GM23338 (cell line): ENCODE data around the gene CNPPD1. TPM values are rescaled to one million over a fixed set of nuclear protein-coding genes. Genes with fewer than 3 reads are reported as not detected.

ENCODE experiments used
- ATAC-seq: fragments of 200-7000 bp; cut with Tn5 transposase; 3 replicates; pipeline ENCODE4 v1.9.1; 2020
- DNase-seq: peaks from one replicate; pipeline ENCODE4 v3.0.0-alpha.2; 2015; ENCODE audit warnings: low spot score
- H2AFZ ChIP-seq: fragments of 200-600 bp; sonication (generic); 2 replicates; pipeline ENCODE4 v1.8.0; 2016; ENCODE audit warnings: antibody characterized with exemption, mild to moderate bottlenecking, moderate library complexity
- H3F3A ChIP-seq: fragments of 200-600 bp; sonication (generic); replicated peaks from 2 replicates; pipeline ENCODE4 v1.8.0; 2017; ENCODE audit warnings: antibody characterized with exemption, mixed run types, low read depth
- H3K27ac ChIP-seq: fragments of 200-600 bp; sonication (generic); 2 replicates; pipeline ENCODE4 v1.6.1; 2016; ENCODE audit warnings: low read depth
- H3K27me3 ChIP-seq: fragments of 200-600 bp; sonication (generic); 2 replicates; pipeline ENCODE4 v1.8.0; 2016; ENCODE audit warnings: mild to moderate bottlenecking, mixed run types, moderate library complexity; ENCODE audit not compliant: insufficient read depth
- H3K36me3 ChIP-seq: fragments of 200-600 bp; sonication (generic); 2 replicates; pipeline ENCODE4 v1.8.0; 2016; ENCODE audit warnings: mild to moderate bottlenecking; ENCODE audit not compliant: insufficient read depth
- H3K4me1 ChIP-seq: fragments of 200-600 bp; sonication (generic); 2 replicates; pipeline ENCODE4 v1.8.0; 2016; ENCODE audit warnings: mild to moderate bottlenecking, moderate library complexity; ENCODE audit not compliant: insufficient read depth
- H3K4me2 ChIP-seq: fragments of 200-600 bp; sonication (generic); 2 replicates; pipeline ENCODE4 v1.7.1; 2017; ENCODE audit warnings: mixed run types
- H3K4me3 ChIP-seq: fragments of 200-600 bp; sonication (generic); 2 replicates; pipeline ENCODE4 v1.6.1; 2016; ENCODE audit warnings: mixed run types
- H3K79me2 ChIP-seq: fragments of 200-600 bp; sonication (generic); replicated peaks from 2 replicates; pipeline ENCODE4 v1.8.0; 2017; ENCODE audit warnings: mild to moderate bottlenecking; ENCODE audit not compliant: insufficient read depth
- H3K9me2 ChIP-seq: fragments of 200-600 bp; sonication (generic); 2 replicates; pipeline ENCODE4 v1.8.0; 2017; ENCODE audit not compliant: insufficient read depth
- H4K20me1 ChIP-seq: fragments of 200-600 bp; sonication (generic); replicated peaks from 2 replicates; pipeline ENCODE4 v1.8.0; 2017; ENCODE audit warnings: mild to moderate bottlenecking; ENCODE audit not compliant: insufficient read depth
- H3K27ac Mint-ChIP-seq: 2 replicates; pipeline ENCODE4 v1.8.0; 2020; ENCODE audit warnings: inconsistent platforms, mild to moderate bottlenecking, moderate library complexity, mixed read lengths
- H3K27me3 Mint-ChIP-seq: 3 replicates; pipeline ENCODE4 v1.8.0; 2022; ENCODE audit warnings: low read depth, mild to moderate bottlenecking, moderate library complexity, mixed read lengths, inconsistent platforms; ENCODE audit not compliant: insufficient read depth, poor library complexity
- H3K36me3 Mint-ChIP-seq: 3 replicates; pipeline ENCODE4 v1.8.0; 2021; ENCODE audit warnings: low read depth, mild to moderate bottlenecking, inconsistent platforms, moderate library complexity, mixed read lengths
- H3K4me1 Mint-ChIP-seq: 3 replicates; pipeline ENCODE4 v1.8.0; 2020; ENCODE audit warnings: mild to moderate bottlenecking, inconsistent platforms, mixed read lengths
- H3K4me3 Mint-ChIP-seq: 3 replicates; pipeline ENCODE4 v1.8.0; 2021; ENCODE audit warnings: moderate library complexity, mild to moderate bottlenecking, inconsistent platforms, mixed read lengths
- H3K9me3 Mint-ChIP-seq: 3 replicates; pipeline ENCODE4 v1.8.0; 2020; ENCODE audit warnings: moderate library complexity, mild to moderate bottlenecking, inconsistent platforms, mixed read lengths
- CREB1 ChIP-seq: fragments of 250-450 bp; sonication (Bioruptor Pico); IDR thresholded peaks from 2 replicates; pipeline ENCODE4 v1.5.0; 2020; ENCODE audit warnings: low read depth, mild to moderate bottlenecking, moderate library complexity
- CTCF ChIP-seq, 2 experiments: fragments of 200-600 bp in 1 of 2; sonication (generic) in 1 of 2; conservative IDR thresholded peaks; 2 replicates each; pipeline versions ENCODE4 v1.5.1 to v1.6.1; 2016 to 2017; ENCODE audit warnings: antibody characterized with exemption in 2 of 2, low read depth in 2 of 2, mild to moderate bottlenecking in 2 of 2, moderate library complexity in 1 of 2
- EZH2 ChIP-seq: fragments of 200-600 bp; sonication (generic); IDR thresholded peaks from one replicate; pipeline ENCODE4 v1.8.0; 2017; ENCODE audit warnings: antibody characterized with exemption, mild to moderate bottlenecking, low read depth; ENCODE audit not compliant: unreplicated experiment
- EZH2phosphoT487 ChIP-seq: fragments of 200-600 bp; sonication (generic); IDR thresholded peaks from one replicate; pipeline ENCODE4 v1.8.1; 2018; ENCODE audit warnings: antibody characterized with exemption; ENCODE audit not compliant: unreplicated experiment
- JUNB ChIP-seq: IDR thresholded peaks from one replicate; pipeline ENCODE4 v1.6.1; 2016; ENCODE audit warnings: antibody characterized with exemption; ENCODE audit not compliant: unreplicated experiment
- NANOG ChIP-seq: IDR thresholded peaks from 2 replicates; pipeline ENCODE4 v1.6.1; 2016; ENCODE audit warnings: antibody characterized with exemption, borderline replicate concordance
- POLR2AphosphoS5 ChIP-seq: IDR thresholded peaks from 2 replicates; pipeline ENCODE4 v1.6.1; 2016; ENCODE audit warnings: antibody characterized with exemption, low read depth
- REST ChIP-seq: IDR thresholded peaks from one replicate; pipeline ENCODE4 v1.6.1; 2018; ENCODE audit warnings: antibody characterized with exemption; ENCODE audit not compliant: unreplicated experiment
- STAT1 ChIP-seq: IDR thresholded peaks from one replicate; pipeline ENCODE4 v1.6.1; 2016; ENCODE audit warnings: antibody characterized with exemption; ENCODE audit not compliant: unreplicated experiment
- ZNF114 ChIP-seq: fragments of 250-450 bp; sonication (Bioruptor Pico); IDR thresholded peaks from 2 replicates; pipeline ENCODE4 v1.5.0; 2020; ENCODE audit warnings: mild to moderate bottlenecking, moderate library complexity
- ZNF331 ChIP-seq: fragments of 250-450 bp; sonication (Bioruptor Pico); IDR thresholded peaks from 2 replicates; pipeline ENCODE4 v1.5.0; 2020; ENCODE audit warnings: low read depth, mild to moderate bottlenecking, moderate library complexity
- ZNF462 ChIP-seq: fragments of 250-450 bp; sonication (Bioruptor Pico); IDR thresholded peaks from 2 replicates; pipeline ENCODE4 v1.5.0; 2020; ENCODE audit warnings: mild to moderate bottlenecking, moderate library complexity
- polyA plus RNA-seq: library from polyadenylated mRNA; unstranded; fragments of >200 nt; fragmentation: Nextera tagmentation; extraction: Ambion mirVana; gene quantifications from 2 replicates; pipeline ENCODE4 v1.2.1, GENCODE V29; 2016
- total RNA-seq: library from RNA; depleted of rRNA; stranded (reverse); fragments of >200 nt; shearing (Covaris generic); gene quantifications from 2 replicates; pipeline ENCODE4 v1.2.3, GENCODE V29; 2014

CNPPD1 gene
- total and polyA plus RNA-seq, 2 experiments from 2014 or later, result 18.0 to 18.2 TPM

GRCh38 chr2:219159771-219160185 lies 16.9 kb downstream of the CNPPD1 start:
- peak; percentile 21 for ATAC-seq
- H3K4me1 Mint-ChIP-seq, result peaks cover 20% of the 10 kb centered on the region

More at GRCh38 chr2:219159771-219160185, 16.9 kb downstream of the CNPPD1 start:
- Histone ChIP-seq H4K20me1 (no peaks in the 10 kb centered on the region; the same call in 1 of the 2 replicates), H3K4me2 (peak overlapping the region; percentile 92), H3K4me3 (peak overlapping the region; percentile 67), H3K79me2 (peaks cover 7% of the 10 kb centered on the region; the same call in 1 of the 2 replicates), H3K27me3 (no peaks in the 10 kb centered on the region), H3K9me2 (no peaks in the 10 kb centered on the region), H3K36me3 (no peaks in the 10 kb centered on the region), H3K27ac (no peak overlapping the region), H3F3A (0 out of 2 replicates have a peak, but pooled peaks cover 3% of the 10 kb centered on the region), H2AFZ (peak overlapping the region; percentile 94; the same call in 1 of the 2 replicates), H3K4me1 (peaks cover 4% of the 10 kb centered on the region; the same call in 1 of the 2 replicates)
- Mint-ChIP-seq H3K36me3 (peaks cover 6% of the 10 kb centered on the region; the same call in 2 of the 3 replicates), H3K27ac (no peak overlapping the region; the same call in 1 of the 2 replicates), H3K9me3 (no peaks in the 10 kb centered on the region), H3K27me3 (peaks cover 19% of the 10 kb centered on the region), H3K4me3 (peak overlapping the region; percentile 89)
- DNase-seq, result peak; percentile 67
- TF ChIP-seq NANOG (no peak), CTCF (conservative IDR thresholded peaks at IDR 0.05; ENCODE audit: low read depth in 2 of 2) (no peak), CREB1 (no peak), STAT1 (no peak), ZNF331 (CRISPR knock-in tag) (no peak), POLR2AphosphoS5 (no peak), EZH2 (no peak), JUNB (no peak), EZH2phosphoT487 (no peak), REST (no peak), ZNF114 (CRISPR knock-in tag) (no peak), ZNF462 (CRISPR knock-in tag) (no peak)
